Mucosa of gallbladder (tissue), 1 donor: ENCODE data around the gene RBMY1B. TPM values are rescaled to one million over a fixed set of nuclear protein-coding genes. Genes with fewer than 3 reads are reported as not detected.
"Not testable (repeated sequence)": the region's sequence is repeated elsewhere in the genome, so short reads cannot be mapped to it uniquely, and the experiment has no call there.

Experiments used
- DNase-seq: peaks from one replicate; pipeline ENCODE4 v3.0.0-alpha.2; 2020; ENCODE audit warnings: low spot score
- total RNA-seq: library from RNA; stranded (reverse); gene quantifications from one replicate; pipeline ENCODE4 v1.2.1, GENCODE V29; 2021
- donor health status: DM: no; HTN: no; CAD: no.

The RBMY1B gene
- total RNA-seq: not detected

DNA sequence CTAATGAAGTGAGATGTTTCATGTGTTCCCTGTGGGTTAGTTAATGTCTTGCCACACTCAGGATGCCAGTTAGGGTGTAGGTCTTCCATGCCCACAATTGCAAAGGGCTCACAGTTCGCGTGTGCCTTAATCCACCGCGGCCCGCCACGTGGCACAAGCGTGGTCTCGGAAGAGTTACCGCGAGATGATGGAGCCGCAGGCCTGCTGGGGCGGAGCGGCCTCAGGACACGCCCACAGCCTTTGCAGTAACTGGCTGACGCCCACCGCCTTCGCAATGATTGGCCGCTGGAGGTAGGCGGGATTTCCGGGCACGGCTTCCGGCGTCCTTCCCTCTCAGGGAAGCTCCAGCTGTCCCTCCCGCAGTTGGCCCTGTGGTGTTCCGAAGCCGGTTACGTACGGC, at the start of gene RBMY1B:
RBMY1B (plus strand) TSS at position 301 of the 400 bp plus-strand sequence. CDS start 2,013 bp downstream, outside the sequence.
- not testable (repeated sequence) for DNase-seq

DNA sequence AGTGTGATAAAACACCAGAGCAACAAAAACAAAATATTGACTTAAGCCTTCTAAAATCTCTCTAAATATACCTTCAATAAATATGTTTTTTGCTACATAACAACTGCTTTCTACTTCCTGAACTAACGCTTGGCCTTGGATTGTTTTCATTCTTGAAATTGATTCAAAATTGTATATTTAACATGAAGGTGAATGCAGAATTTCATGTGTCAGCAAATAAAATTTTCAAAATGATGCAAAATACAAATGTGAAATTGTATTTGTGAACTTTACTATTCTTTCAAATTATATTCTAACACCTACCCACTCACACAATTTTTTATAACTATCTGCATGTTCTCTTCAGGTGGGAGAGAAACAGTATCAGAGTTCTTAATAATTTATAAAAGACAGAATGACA, 48.2 kb upstream of the RBMY1B start:
- DNase-seq: not testable (repeated sequence)

DNA sequence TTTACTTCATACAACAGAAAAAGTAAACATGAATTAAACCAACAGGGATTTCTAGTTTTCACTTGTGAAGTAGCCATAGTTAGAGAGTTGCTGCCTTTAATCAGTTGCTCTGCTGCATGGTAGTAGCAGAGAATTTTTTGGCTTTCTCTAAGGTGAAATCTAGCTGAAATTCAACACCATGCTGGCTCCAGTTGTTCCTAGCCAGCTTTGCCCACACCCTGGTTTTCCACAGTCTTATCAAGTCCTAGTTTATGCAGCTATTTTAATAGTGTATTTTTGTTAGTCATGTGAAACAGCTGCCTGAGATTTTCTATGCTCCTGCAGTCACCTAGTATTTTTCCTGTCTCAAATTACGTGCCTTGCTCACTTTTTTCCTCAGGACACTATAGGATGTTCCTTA, 28.2 kb upstream of the RBMY1B start:
- no peak for DNase-seq

DNA sequence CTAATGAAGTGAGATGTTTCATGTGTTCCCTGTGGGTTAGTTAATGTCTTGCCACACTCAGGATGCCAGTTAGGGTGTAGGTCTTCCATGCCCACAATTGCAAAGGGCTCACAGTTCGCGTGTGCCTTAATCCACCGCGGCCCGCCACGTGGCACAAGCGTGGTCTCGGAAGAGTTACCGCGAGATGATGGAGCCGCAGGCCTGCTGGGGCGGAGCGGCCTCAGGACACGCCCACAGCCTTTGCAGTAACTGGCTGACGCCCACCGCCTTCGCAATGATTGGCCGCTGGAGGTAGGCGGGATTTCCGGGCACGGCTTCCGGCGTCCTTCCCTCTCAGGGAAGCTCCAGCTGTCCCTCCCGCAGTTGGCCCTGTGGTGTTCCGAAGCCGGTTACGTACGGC, 23.4 kb downstream of the RBMY1B start, which contains the start of gene RBMY1A1:
RBMY1A1 (plus strand) TSS at position 301 of the 400 bp plus-strand sequence. CDS start 2,013 bp downstream, outside the sequence.
- not testable (repeated sequence) for DNase-seq

DNA sequence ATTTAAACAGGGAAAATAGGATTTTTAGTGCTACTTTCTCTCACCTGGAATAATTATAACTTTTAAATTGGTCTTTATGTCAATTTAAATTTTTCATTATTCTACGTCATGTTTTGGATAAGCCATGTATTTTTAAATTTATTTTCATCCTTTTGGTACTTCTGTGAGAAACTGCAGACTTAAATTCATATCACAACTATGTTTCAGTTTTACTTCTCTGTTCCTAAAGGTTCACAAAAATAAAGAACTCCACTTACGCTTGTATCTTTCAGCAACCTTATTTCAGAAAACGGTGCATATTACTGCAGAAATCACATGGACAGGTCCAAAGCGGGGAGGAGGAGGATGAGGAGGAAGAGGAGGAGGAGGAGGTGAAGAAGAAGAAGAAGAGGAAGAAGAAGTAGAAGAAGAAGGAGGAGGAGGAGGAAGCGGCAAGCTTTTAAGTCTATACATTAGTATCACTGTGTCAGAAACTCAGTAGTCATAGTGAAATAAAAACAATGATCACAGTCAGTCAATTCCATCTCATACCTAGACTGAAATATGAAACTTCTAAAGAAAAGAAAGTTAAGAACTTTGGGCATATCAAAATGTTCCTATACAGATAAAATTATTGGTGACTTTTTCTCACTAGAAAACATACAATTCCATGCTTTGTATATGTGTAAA, 48.3 kb downstream of the RBMY1B start:
- DNase-seq: not testable (repeated sequence)

Other genes with a start within 250 kb of the RBMY1B start
- not detected for gene RBMY1A1, start 23.5 kb downstream of the RBMY1B start, total RNA-seq